GM21447 (cell line): ENCODE measurements around the gene ZDBF2.
A peak's percentile ranks its signal among the peaks of the same experiment; 100 is the strongest.
"Not testable (repeated sequence)": the region's sequence is repeated elsewhere in the genome, so short reads cannot be mapped to it uniquely, and the experiment has no call there.

ENCODE experiments used
- ATAC-seq: cut with Tn5 transposase; IDR thresholded peaks from one replicate; pipeline ENCODE4 v1.9.1; 2021; ENCODE audit not compliant: unreplicated experiment

ZDBF2 gene

GRCh38 chr2:206274434-206275311 lies at the start of gene ZDBF2:
Gene ZDBF2 (plus strand): TSS chr2:206274663. CDS start chr2:206281850, 7,187 bp downstream.
- peak; percentile 82 for ATAC-seq

GRCh38 chr2:206225435-206226232 lies 48.8 kb upstream of the ZDBF2 start:
- peak; percentile 82 for ATAC-seq

- not testable (repeated sequence) for ATAC-seq
Measured at GRCh38 chr2:206228636-206229035, 45.8 kb upstream of the ZDBF2 start.

GRCh38 chr2:206229642-206230041 lies 44.8 kb upstream of the ZDBF2 start:
- ATAC-seq: no peak

- ATAC-seq: no peak
Measured at GRCh38 chr2:206230060-206230762, 44.3 kb upstream of the ZDBF2 start.

- no peak for ATAC-seq
Measured at GRCh38 chr2:206231669-206232286, 42.7 kb upstream of the ZDBF2 start.

- ATAC-seq: no peak
Measured at GRCh38 chr2:206232287-206233035, 42.0 kb upstream of the ZDBF2 start.

GRCh38 chr2:206239157-206239556 lies 35.3 kb upstream of the ZDBF2 start:
- no peak for ATAC-seq

GRCh38 chr2:206240327-206240726 lies 34.1 kb upstream of the ZDBF2 start:
- no peak for ATAC-seq

GRCh38 chr2:206241736-206242135 lies 32.7 kb upstream of the ZDBF2 start:
- no peak for ATAC-seq

GRCh38 chr2:206245265-206245672 lies 29.2 kb upstream of the ZDBF2 start:
- peak; percentile 51 for ATAC-seq

GRCh38 chr2:206250041-206250897 lies 24.2 kb upstream of the ZDBF2 start:
- peak; percentile 29 for ATAC-seq

- ATAC-seq: no peak
Measured at GRCh38 chr2:206253125-206253776, 21.2 kb upstream of the ZDBF2 start.

GRCh38 chr2:206253777-206254166 lies 20.7 kb upstream of the ZDBF2 start:
- ATAC-seq: no peak

- ATAC-seq: no peak
Measured at GRCh38 chr2:206255003-206255402, 19.5 kb upstream of the ZDBF2 start.

- no peak for ATAC-seq
Measured at GRCh38 chr2:206256706-206257205, 17.7 kb upstream of the ZDBF2 start.

- no peak for ATAC-seq
Measured at GRCh38 chr2:206257350-206257749, 17.1 kb upstream of the ZDBF2 start.

GRCh38 chr2:206257861-206258260 lies 16.6 kb upstream of the ZDBF2 start:
- ATAC-seq: no peak
